HEK293 (cell line): ENCODE data around the gene RAB2B.
A peak's percentile ranks its signal among the peaks of the same experiment; 100 is the strongest.

Experiments
- KLF1 ChIP-seq: fragments of 450-650 bp; formaldehyde crosslinking; IDR thresholded peaks from 2 replicates; pipeline ENCODE4 v1.5.1; 2016; ENCODE audit warnings: missing biosample characterization, missing genetic modification characterization
- KLF7 ChIP-seq: fragments of 450-650 bp; formaldehyde crosslinking; IDR thresholded peaks from 2 replicates; pipeline ENCODE4 v1.5.1; 2016; ENCODE audit warnings: missing biosample characterization, missing genetic modification characterization, borderline replicate concordance
- PATZ1 ChIP-seq: fragments of 450-650 bp; formaldehyde crosslinking; IDR thresholded peaks from 2 replicates; pipeline ENCODE4 v1.5.1; 2016; ENCODE audit warnings: missing biosample characterization, missing genetic modification characterization
- PRDM10 ChIP-seq: fragments of 450-650 bp; formaldehyde crosslinking; IDR thresholded peaks from 2 replicates; pipeline ENCODE4 v1.5.1; 2016; ENCODE audit warnings: missing biosample characterization, missing genetic modification characterization
- SP2 ChIP-seq: fragments of 450-650 bp; formaldehyde crosslinking; IDR thresholded peaks from 2 replicates; pipeline ENCODE4 v1.5.1; 2016; ENCODE audit warnings: missing biosample characterization, missing genetic modification characterization
- TCF7L2 ChIP-seq: IDR thresholded peaks from 2 replicates; pipeline ENCODE4 v1.6.1; 2011; ENCODE audit warnings: low read depth, mild to moderate bottlenecking, inconsistent platforms, low read length, moderate library complexity, borderline replicate concordance
- ZBTB8A ChIP-seq: fragments of 450-650 bp; formaldehyde crosslinking; IDR thresholded peaks from 2 replicates; pipeline ENCODE4 v1.5.1; 2016; ENCODE audit warnings: missing biosample characterization, missing genetic modification characterization
- ZIC2 ChIP-seq: fragments of 450-650 bp; formaldehyde crosslinking; IDR thresholded peaks from 2 replicates; pipeline ENCODE4 v1.5.1; 2016; ENCODE audit warnings: missing biosample characterization, missing genetic modification characterization
- ZNF146 ChIP-seq: fragments of 450-650 bp; formaldehyde crosslinking; IDR thresholded peaks from 2 replicates; pipeline ENCODE4 v1.5.1; 2016; ENCODE audit warnings: missing biosample characterization, missing genetic modification characterization
- ZNF24 ChIP-seq: fragments of 450-650 bp; formaldehyde crosslinking; IDR thresholded peaks from 2 replicates; pipeline ENCODE4 v1.5.1; 2016; ENCODE audit warnings: missing biosample characterization, missing genetic modification characterization
- ZNF398 ChIP-seq: fragments of 450-650 bp; formaldehyde crosslinking; IDR thresholded peaks from 2 replicates; pipeline ENCODE4 v1.5.1; 2017; ENCODE audit warnings: missing biosample characterization, missing genetic modification characterization
- ZNF518A ChIP-seq: fragments of 450-650 bp; formaldehyde crosslinking; conservative IDR thresholded peaks from 2 replicates; pipeline ENCODE4 v1.5.1; 2016; ENCODE audit warnings: low read depth, missing biosample characterization, missing genetic modification characterization
- ZNF548 ChIP-seq: fragments of 450-650 bp; formaldehyde crosslinking; IDR thresholded peaks from 2 replicates; pipeline ENCODE4 v1.5.1; 2016; ENCODE audit warnings: missing biosample characterization, missing genetic modification characterization
- ZNF558 ChIP-seq: fragments of 450-650 bp; formaldehyde crosslinking; IDR thresholded peaks from 2 replicates; pipeline ENCODE4 v1.5.1; 2016; ENCODE audit warnings: missing biosample characterization, missing genetic modification characterization
- ZNF561 ChIP-seq: fragments of 450-650 bp; IDR thresholded peaks from 2 replicates; pipeline ENCODE4 v1.5.1; 2018; ENCODE audit warnings: missing biosample characterization, missing genetic modification characterization, borderline replicate concordance
- ZNF76 ChIP-seq: fragments of 450-650 bp; formaldehyde crosslinking; IDR thresholded peaks from 2 replicates; pipeline ENCODE4; 2016; ENCODE audit warnings: low read depth, missing biosample characterization, missing genetic modification characterization, borderline replicate concordance
- ZSCAN23 ChIP-seq: fragments of 450-650 bp; formaldehyde crosslinking; IDR thresholded peaks from 2 replicates; pipeline ENCODE4 v1.5.1; 2016; ENCODE audit warnings: missing biosample characterization, missing genetic modification characterization
- TF ChIP-seq, protein P1 (sequence below): fragments of 450-650 bp; formaldehyde crosslinking; IDR thresholded peaks from 2 replicates; pipeline ENCODE4 v1.5.0; 2017; ENCODE audit warnings: missing biosample characterization, missing genetic modification characterization, borderline replicate concordance
- TF ChIP-seq, protein P2 (sequence below): fragments of 450-650 bp; formaldehyde crosslinking; IDR thresholded peaks from 2 replicates; pipeline ENCODE4 v1.5.1; 2016; ENCODE audit warnings: missing biosample characterization, missing genetic modification characterization, borderline replicate concordance

Gene RAB2B

DNA sequence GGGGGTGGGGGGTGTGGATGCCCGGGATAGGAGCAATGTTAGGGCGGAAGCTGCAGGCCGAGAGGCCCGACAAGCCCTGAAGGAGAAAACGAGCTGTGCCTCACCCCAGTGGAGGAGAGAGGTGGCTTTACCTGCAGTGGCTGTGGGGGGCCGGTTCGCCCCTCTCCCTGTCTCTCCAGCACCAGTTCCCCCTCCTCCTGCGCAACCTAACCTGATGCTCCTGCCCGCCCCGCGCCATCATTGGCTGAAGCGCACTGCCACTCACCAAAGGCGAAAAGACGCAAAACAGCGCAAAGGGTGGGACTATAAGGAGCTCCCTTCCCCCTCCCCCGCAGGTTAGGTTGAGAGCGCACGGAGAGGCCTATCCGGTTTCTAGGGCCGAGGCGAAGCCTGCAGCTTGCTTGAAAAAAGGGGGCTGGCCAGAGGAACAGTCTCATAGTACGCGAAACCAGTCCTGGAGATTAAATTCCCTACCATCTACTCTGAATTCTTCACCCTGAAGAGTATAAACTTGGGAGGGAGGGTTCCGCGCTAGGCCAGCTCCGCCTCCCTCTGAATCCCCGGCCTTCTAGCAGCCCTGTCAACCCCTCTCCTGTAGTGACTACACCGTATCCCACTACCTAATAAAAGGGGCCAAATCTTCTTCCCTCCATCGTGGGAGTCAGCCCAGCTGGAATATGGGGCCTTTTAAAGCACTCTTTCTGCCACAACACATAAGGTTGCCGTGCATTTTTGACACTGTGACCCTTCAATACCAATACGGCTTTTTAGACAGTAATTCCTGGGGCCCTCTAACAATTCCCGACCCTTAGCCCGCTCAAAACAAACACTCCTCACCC lies 39.5 kb downstream of the RAB2B start (continued):
- TF ChIP-seq PATZ1 (tag by site-specific recombination) (peak; percentile 98), ZNF518A (tag by site-specific recombination) (peak; percentile 34; the same call in 1 of the 2 replicates), ZIC2 (tag by site-specific recombination) (peak; percentile 31; the same call in 1 of the 2 replicates), TCF7L2 (no peak), ZNF76 (tag by site-specific recombination) (peak; percentile 56; the same call in 1 of the 2 replicates), ZNF398 (tag by site-specific recombination) (peak; percentile 97), ZNF146 (no peak; the same call in 1 of the 2 replicates), ZNF548 (no peak), SP2 (peak; percentile 97), KLF7 (tag by site-specific recombination) (peak; percentile 67; the same call in 1 of the 2 replicates), PRDM10 (tag by site-specific recombination) (peak; percentile 99), ZNF561 (tag by site-specific recombination) (peak; percentile 81; the same call in 1 of the 2 replicates), ZBTB8A (tag by site-specific recombination) (0 out of 2 replicates have a peak, but pooled peaks have one; percentile 37), ZNF24 (tag by site-specific recombination) (peak; percentile 86), ZSCAN23 (tag by site-specific recombination) (no peak), KLF1 (tag by site-specific recombination) (peak; percentile 76), ZNF558 (tag by site-specific recombination) (no peak)
- TF ChIP-seq, protein P1, sequence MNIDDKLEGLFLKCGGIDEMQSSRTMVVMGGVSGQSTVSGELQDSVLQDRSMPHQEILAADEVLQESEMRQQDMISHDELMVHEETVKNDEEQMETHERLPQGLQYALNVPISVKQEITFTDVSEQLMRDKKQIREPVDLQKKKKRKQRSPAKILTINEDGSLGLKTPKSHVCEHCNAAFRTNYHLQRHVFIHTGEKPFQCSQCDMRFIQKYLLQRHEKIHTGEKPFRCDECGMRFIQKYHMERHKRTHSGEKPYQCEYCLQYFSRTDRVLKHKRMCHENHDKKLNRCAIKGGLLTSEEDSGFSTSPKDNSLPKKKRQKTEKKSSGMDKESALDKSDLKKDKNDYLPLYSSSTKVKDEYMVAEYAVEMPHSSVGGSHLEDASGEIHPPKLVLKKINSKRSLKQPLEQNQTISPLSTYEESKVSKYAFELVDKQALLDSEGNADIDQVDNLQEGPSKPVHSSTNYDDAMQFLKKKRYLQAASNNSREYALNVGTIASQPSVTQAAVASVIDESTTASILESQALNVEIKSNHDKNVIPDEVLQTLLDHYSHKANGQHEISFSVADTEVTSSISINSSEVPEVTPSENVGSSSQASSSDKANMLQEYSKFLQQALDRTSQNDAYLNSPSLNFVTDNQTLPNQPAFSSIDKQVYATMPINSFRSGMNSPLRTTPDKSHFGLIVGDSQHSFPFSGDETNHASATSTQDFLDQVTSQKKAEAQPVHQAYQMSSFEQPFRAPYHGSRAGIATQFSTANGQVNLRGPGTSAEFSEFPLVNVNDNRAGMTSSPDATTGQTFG: no peak
- TF ChIP-seq, protein P2, sequence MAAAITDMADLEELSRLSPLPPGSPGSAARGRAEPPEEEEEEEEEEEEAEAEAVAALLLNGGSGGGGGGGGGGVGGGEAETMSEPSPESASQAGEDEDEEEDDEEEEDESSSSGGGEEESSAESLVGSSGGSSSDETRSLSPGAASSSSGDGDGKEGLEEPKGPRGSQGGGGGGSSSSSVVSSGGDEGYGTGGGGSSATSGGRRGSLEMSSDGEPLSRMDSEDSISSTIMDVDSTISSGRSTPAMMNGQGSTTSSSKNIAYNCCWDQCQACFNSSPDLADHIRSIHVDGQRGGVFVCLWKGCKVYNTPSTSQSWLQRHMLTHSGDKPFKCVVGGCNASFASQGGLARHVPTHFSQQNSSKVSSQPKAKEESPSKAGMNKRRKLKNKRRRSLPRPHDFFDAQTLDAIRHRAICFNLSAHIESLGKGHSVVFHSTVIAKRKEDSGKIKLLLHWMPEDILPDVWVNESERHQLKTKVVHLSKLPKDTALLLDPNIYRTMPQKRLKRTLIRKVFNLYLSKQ (tag by site-specific recombination): 0 out of 2 replicates have a peak, but pooled peaks have one; percentile 6
